Smooth muscle cell (in vitro differentiated cells): ENCODE data around the gene SRM. TPM values are rescaled to one million over a fixed set of nuclear protein-coding genes. Genes with fewer than 3 reads are reported as not detected.
"Not testable (repeated sequence)": the region's sequence is repeated elsewhere in the genome, so short reads cannot be mapped to it uniquely, and the experiment has no call there.

Experiments used
- DNase-seq: peaks from one replicate; lab custom pipeline; 2025; ENCODE audit not compliant: unreplicated experiment; lab: John Stamatoyannopoulos, UW
- H2AFZ ChIP-seq: fragments of 200-600 bp; sonication (generic); 2 replicates; pipeline ENCODE4 v1.6.0; 2016; ENCODE audit warnings: antibody characterized with exemption, low read depth, mild to moderate bottlenecking
- H3F3A ChIP-seq: fragments of 200-600 bp; sonication (generic); 2 replicates; pipeline ENCODE4 v1.6.0; 2017; ENCODE audit warnings: antibody characterized with exemption, low read depth
- H3K27ac ChIP-seq: fragments of 200-600 bp; sonication (generic); 2 replicates; pipeline ENCODE4 v1.5.1; 2016; ENCODE audit warnings: low read depth, mild to moderate bottlenecking
- H3K27me3 ChIP-seq: fragments of 200-600 bp; sonication (generic); 2 replicates; pipeline ENCODE4 v1.6.1; 2016; ENCODE audit warnings: low read depth, mild to moderate bottlenecking
- H3K36me3 ChIP-seq: fragments of 200-600 bp; sonication (generic); 2 replicates; pipeline ENCODE4 v1.5.1; 2016; ENCODE audit warnings: low read depth
- H3K4me1 ChIP-seq: fragments of 200-600 bp; sonication (generic); 2 replicates; pipeline ENCODE4 v1.5.1; 2016; ENCODE audit warnings: low read depth
- H3K4me2 ChIP-seq: fragments of 200-600 bp; sonication (generic); 2 replicates; pipeline ENCODE4 v1.6.0; 2016; ENCODE audit warnings: mild to moderate bottlenecking
- H3K4me3 ChIP-seq: fragments of 200-600 bp; sonication (generic); 2 replicates; pipeline ENCODE4 v1.5.1; 2016; ENCODE audit warnings: mild to moderate bottlenecking
- H3K79me2 ChIP-seq: fragments of 200-600 bp; sonication (generic); 2 replicates; pipeline ENCODE4 v1.6.0; 2016; ENCODE audit warnings: low read depth, mild to moderate bottlenecking
- H3K9ac ChIP-seq: fragments of 200-600 bp; sonication (generic); 2 replicates; pipeline ENCODE4 v1.6.0; 2016; ENCODE audit warnings: low read depth
- H3K9me3 ChIP-seq: fragments of 200-600 bp; sonication (generic); replicated peaks from 2 replicates; pipeline ENCODE4 v1.5.1; 2016; ENCODE audit warnings: low read depth
- H4K20me1 ChIP-seq: fragments of 200-600 bp; sonication (generic); 2 replicates; pipeline ENCODE4 v1.6.0; 2016; ENCODE audit warnings: low read depth
- CTCF ChIP-seq: fragments of 200-600 bp; sonication (generic); IDR thresholded peaks from 2 replicates; pipeline ENCODE4 v1.5.1; 2017; ENCODE audit warnings: borderline replicate concordance, mild to moderate bottlenecking, antibody characterized with exemption; ENCODE audit not compliant: insufficient read depth, poor library complexity, severe bottlenecking
- WGBS: methylation state at CpG from one replicate; pipeline ENCODE4 v1.1.7; 2016; ENCODE audit warnings: low lambda C conversion rate; 5-methylcytosine and 5-hydroxymethylcytosine counted together
- polyA plus RNA-seq: library from polyadenylated mRNA; unstranded; fragments of >200 nt; fragmentation: Nextera tagmentation; extraction: Ambion mirVana; gene quantifications from 2 replicates; pipeline ENCODE4 v1.2.1, GENCODE V29; 2016
- total RNA-seq: library from RNA; depleted of rRNA; stranded (reverse); fragments of >200 nt; gene quantifications from 2 replicates; pipeline ENCODE4 v1.2.3, GENCODE V29; 2014

SRM gene
- total and polyA plus RNA-seq, 2 experiments from 2014 or later: 43.9 to 355 TPM

DNA sequence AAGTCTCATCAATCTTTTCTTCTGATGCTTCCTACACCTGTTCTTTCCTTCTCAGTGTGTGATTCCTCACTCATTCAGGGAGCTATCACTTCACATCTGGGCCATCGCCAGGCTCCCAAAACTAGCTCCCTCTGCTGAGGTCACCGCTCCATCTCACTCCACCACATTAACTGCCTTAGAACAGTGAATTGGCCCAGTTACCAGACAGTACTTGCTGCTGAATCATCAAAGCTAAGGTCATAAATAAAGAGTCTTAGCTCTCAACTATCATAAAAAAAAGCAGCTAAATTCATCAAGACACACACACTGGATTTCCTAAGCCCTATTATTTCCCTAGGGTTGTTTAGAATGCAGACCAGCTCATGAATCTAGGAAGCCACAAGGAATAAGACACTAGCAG lies 18.8 kb upstream of the SRM start:
- Histone ChIP-seq H4K20me1 (no peaks in the 10 kb centered on the region), H3K36me3 (peaks cover 34% of the 10 kb centered on the region), H3K27me3 (no peaks in the 10 kb centered on the region), H2AFZ (no peak overlapping the region), H3K4me3 (no peak overlapping the region), H3F3A (no peaks in the 10 kb centered on the region), H3K4me2 (no peak overlapping the region), H3K27ac (no peak overlapping the region), H3K9ac (no peak overlapping the region), H3K79me2 (no peaks in the 10 kb centered on the region), H3K9me3 (no peaks in the 10 kb centered on the region), H3K4me1 (no peaks in the 10 kb centered on the region)
- WGBS: 95% methylated on average over 2 of the region's 2 CpGs
- no peak for TF ChIP-seq CTCF
- DNase-seq: no peak

GRCh38 chr1:11073398-11073797 lies 13.6 kb upstream of the SRM start:
- not testable (repeated sequence) for H3K9ac ChIP-seq, H2AFZ ChIP-seq, DNase-seq, H3K4me2 ChIP-seq, H3K4me1 ChIP-seq, H3K79me2 ChIP-seq, H4K20me1 ChIP-seq, H3K27ac ChIP-seq, H3F3A ChIP-seq, H3K27me3 ChIP-seq, H3K9me3 ChIP-seq, H3K4me3 ChIP-seq
- 97% methylated on average over 7 of the region's 7 CpGs for WGBS
- peaks cover 17% of the 10 kb centered on the region for H3K36me3 ChIP-seq

GRCh38 chr1:11072216-11072917 lies 12.5 kb upstream of the SRM start:
- DNase-seq: no peak
- WGBS: 82% methylated on average over 13 of the region's 13 CpGs
- no peak for TF ChIP-seq CTCF
- no peaks in the 10 kb centered on the region for H4K20me1 ChIP-seq
- no peaks in the 10 kb centered on the region for H3K27me3 ChIP-seq
- H3K9ac ChIP-seq: no peak overlapping the region
- no peaks in the 10 kb centered on the region for H3K9me3 ChIP-seq
- no peaks in the 10 kb centered on the region for H3K79me2 ChIP-seq
- H3K36me3 ChIP-seq: peaks cover 17% of the 10 kb centered on the region
- no peak overlapping the region for H2AFZ ChIP-seq
- H3F3A ChIP-seq: no peaks in the 10 kb centered on the region
- H3K4me1 ChIP-seq: no peaks in the 10 kb centered on the region
- no peak overlapping the region for H3K4me3 ChIP-seq
- H3K27ac ChIP-seq: no peak overlapping the region
- H3K4me2 ChIP-seq: no peak overlapping the region

- Histone ChIP-seq H3K9me3 (no peaks in the 10 kb centered on the region), H3K4me3 (no peak overlapping the region), H4K20me1 (no peaks in the 10 kb centered on the region), H3K4me2 (no peak overlapping the region), H3K27me3 (no peaks in the 10 kb centered on the region), H2AFZ (no peak overlapping the region), H3K27ac (no peak overlapping the region), H3K79me2 (no peaks in the 10 kb centered on the region), H3F3A (no peaks in the 10 kb centered on the region), H3K36me3 (peaks cover 14% of the 10 kb centered on the region), H3K4me1 (no peaks in the 10 kb centered on the region), H3K9ac (no peak overlapping the region)
- no peak for DNase-seq
- no peak for TF ChIP-seq CTCF
- 91% methylated on average over 15 of the region's 15 CpGs for WGBS
Measured at GRCh38 chr1:11071463-11072215, 11.8 kb upstream of the SRM start.
